ENCODE data around the gene CLSTN1. TPM values are rescaled to one million over a fixed set of nuclear protein-coding genes. Genes with fewer than 3 reads are reported as not detected.
A peak's percentile ranks its signal among the peaks of the same experiment; 100 is the strongest.

The CLSTN1 gene
- total RNA-seq, 1 experiment from 2014 or later, result 100 TPM

- Histone ChIP-seq H2BK5ac (ENCODE audit: insufficient read length, low read length) (no peak overlapping the region), H3K4ac (ENCODE audit: low read depth, low read length) (no peak overlapping the region), H3K27ac (ENCODE audit: insufficient read length, low read depth, low read length) (no peak overlapping the region), H3K9me3 (ENCODE audit: control insufficient read depth, low read depth, low read length) (no peaks in the 10 kb centered on the region), H2BK20ac (ENCODE audit: low read depth, low read length, poor library complexity, severe bottlenecking) (no peak overlapping the region), H2BK120ac (ENCODE audit: low read depth, low read length, poor library complexity, severe bottlenecking) (no peak overlapping the region), H3K56ac (ENCODE audit: insufficient read length, low read depth, low read length) (no peak overlapping the region), H3K4me1 (ENCODE audit: insufficient read depth, low read length) (peaks cover 2% of the 10 kb centered on the region; the same call in 1 of the 2 replicates), H3K4me2 (ENCODE audit: insufficient read depth, insufficient read length, low read length) (no peak overlapping the region), H4K5ac (ENCODE audit: insufficient read length, low read depth, low read length) (no peak overlapping the region), H3T11ph (ENCODE audit: low read length) (no peak overlapping the region), H2AK5ac (ENCODE audit: insufficient read length, low read length) (no peak overlapping the region), H2AFZ (ENCODE audit: low read length) (no peak overlapping the region), H3K23ac (ENCODE audit: insufficient read length, low read depth, low read length) (no peak overlapping the region), H3K9ac (ENCODE audit: extremely low read depth, insufficient read length, low read length) (no peak overlapping the region), H3K23me2 (ENCODE audit: insufficient read length, low read depth, low read length, poor library complexity, severe bottlenecking) (no peaks in the 10 kb centered on the region), H4K20me1 (ENCODE audit: control insufficient read depth, insufficient read depth, insufficient read length) (no peaks in the 10 kb centered on the region), H3K14ac (ENCODE audit: insufficient read depth, low read length) (no peak overlapping the region), H2BK15ac (ENCODE audit: low read depth, low read length) (no peak overlapping the region), H4K91ac (ENCODE audit: insufficient read length, low read depth, low read length) (no peak overlapping the region), H3K79me2 (ENCODE audit: insufficient read depth, low read length) (peaks cover 13% of the 10 kb centered on the region; the same call in 1 of the 2 replicates), H3K79me1 (ENCODE audit: insufficient read depth, low read depth, low read length, poor library complexity, severe bottlenecking) (peaks cover 12% of the 10 kb centered on the region), H3K18ac (ENCODE audit: insufficient read length, low read depth, low read length) (no peak overlapping the region), H3K27me3 (ENCODE audit: insufficient read depth, low read length) (no peaks in the 10 kb centered on the region), H2BK12ac (ENCODE audit: insufficient read length, low read depth, low read length) (no peak overlapping the region), H4K8ac (replicated peaks; ENCODE audit: insufficient read length, low read depth, low read length) (no peak overlapping the region)
- Mint-ChIP-seq H3K36me3 (ENCODE audit: insufficient read depth in 1 of 3, low read depth in 3 of 3) (peaks cover 2 to 7% (median 3%) of the 10 kb centered on the region in 3 experiments; a peak in 5 of 7 replicates), H3K4me1 (peaks cover 37 to 47% of the 10 kb centered on the region in 2 experiments), H3K4me3 (no peak overlapping the region; a peak in 1 of 5 replicates), H3K27ac (peak overlapping the region in 2 of 3 experiments; percentile 17 to 20; a peak in 3 of 7 replicates), H3K9me3 (no peaks in the 10 kb centered on the region; a peak in 1 of 5 replicates), H3K27me3 (ENCODE audit: low read depth) (no peaks in the 10 kb centered on the region)
- DNase-seq, result no peak
- TF ChIP-seq CTCF (conservative IDR thresholded peaks at IDR 0.05), result no peak
Measured at GRCh38 chr1:9797049-9797448, 26.7 kb downstream of the CLSTN1 start.
